ENCODE data around the gene ADAMTS16.

Gene ADAMTS16

GRCh38 chr5:5364932-5365331 is 224.8 kb downstream of the ADAMTS16 start:
- H3K4me3 ChIP-seq (ENCODE audit: low read depth, low read length), result no peak overlapping the region
- no peak for TF ChIP-seq CTCF (IDR thresholded peaks at IDR 0.05; ENCODE audit: borderline replicate concordance, insufficient read depth, low read depth, low read length)

GRCh38 chr5:5367739-5368138 is 227.6 kb downstream of the ADAMTS16 start:
- no peak for TF ChIP-seq CTCF (IDR thresholded peaks at IDR 0.05; ENCODE audit: borderline replicate concordance, insufficient read depth, low read depth, low read length)
- no peak overlapping the region for H3K4me3 ChIP-seq (ENCODE audit: low read depth, low read length)

- no peak for TF ChIP-seq CTCF (IDR thresholded peaks at IDR 0.05; ENCODE audit: borderline replicate concordance, insufficient read depth, low read depth, low read length)
- H3K4me3 ChIP-seq (ENCODE audit: low read depth, low read length), result no peak overlapping the region
These were observed 229.0 kb downstream of the ADAMTS16 start for GRCh38 chr5:5369051-5369605.

All from GM12875 (cell line).